WTC11 (cell line): ENCODE results near the gene CX3CL1. TPM values are rescaled to one million over a fixed set of nuclear protein-coding genes. Genes with fewer than 3 reads are reported as not detected.

Experiments used
- ATAC-seq: fragments of 200-7000 bp; cut with Tn5 transposase; 2 replicates; pipeline ENCODE4 v1.10.0; 2021; ENCODE audit warnings: mild to moderate bottlenecking, moderate library complexity
- CTCF ChIA-PET: fragments of 300-600 bp; sonication (Branson Sonifier 250); formaldehyde crosslinking; loops from one replicate; lab custom pipeline; 2021; ENCODE audit warnings: antibody characterized with exemption; lab: Charles Lee
- POLR2A ChIA-PET: fragments of 350-600 bp; sonication (Branson Sonifier 250); formaldehyde crosslinking; loops from one replicate; lab custom pipeline; 2021; ENCODE audit warnings: antibody characterized with exemption; lab: Charles Lee
- DNase-seq: peaks from one replicate; pipeline ENCODE4 v3.0.0; 2021; ENCODE audit warnings: low spot score
- H3K27ac Mint-ChIP-seq: 2 replicates; pipeline ENCODE4 v1.8.0; 2021; ENCODE audit warnings: mixed read lengths
- H3K27me3 Mint-ChIP-seq: 2 replicates; pipeline ENCODE4 v1.8.0; 2021; ENCODE audit warnings: low read depth, mild to moderate bottlenecking, moderate library complexity, mixed read lengths
- H3K36me3 Mint-ChIP-seq: 2 replicates; pipeline ENCODE4 v1.8.0; 2021; ENCODE audit warnings: mixed read lengths
- H3K4me1 Mint-ChIP-seq: 2 replicates; pipeline ENCODE4 v1.8.0; 2022; ENCODE audit warnings: mixed read lengths
- H3K4me3 Mint-ChIP-seq: 2 replicates; pipeline ENCODE4 v1.8.0; 2021; ENCODE audit warnings: mild to moderate bottlenecking, moderate library complexity, mixed read lengths
- H3K9me3 Mint-ChIP-seq: 2 replicates; pipeline ENCODE4 v1.8.0; 2021; ENCODE audit warnings: mixed read lengths
- ATF1 ChIP-seq: sonication (generic); formaldehyde crosslinking; IDR thresholded peaks from 2 replicates; pipeline ENCODE4 v1.8.1; 2023; ENCODE audit warnings: mild to moderate bottlenecking, moderate library complexity, missing genetic modification reagents
- ATF2 ChIP-seq: sonication (generic); formaldehyde crosslinking; IDR thresholded peaks from 2 replicates; pipeline ENCODE4 v1.8.1; 2022; ENCODE audit warnings: low read depth, missing genetic modification reagents, borderline replicate concordance
- ATF3 ChIP-seq: sonication (generic); formaldehyde crosslinking; conservative IDR thresholded peaks from 2 replicates; pipeline ENCODE4 v1.8.1; 2022; ENCODE audit warnings: mild to moderate bottlenecking, missing genetic modification reagents
- ESRRA ChIP-seq: sonication (generic); formaldehyde crosslinking; IDR thresholded peaks from 2 replicates; pipeline ENCODE4 v1.8.1; 2022; ENCODE audit warnings: mild to moderate bottlenecking, missing genetic modification reagents, borderline replicate concordance
- FOXK1 ChIP-seq: sonication (generic); formaldehyde crosslinking; IDR thresholded peaks from 2 replicates; pipeline ENCODE4 v1.8.0; 2022; ENCODE audit warnings: mild to moderate bottlenecking, moderate library complexity, missing genetic modification reagents
- HMGA2 ChIP-seq: fragments of 250-450 bp; sonication (Bioruptor Pico); IDR thresholded peaks from 2 replicates; pipeline ENCODE4 v1.4.0; 2021; ENCODE audit warnings: mild to moderate bottlenecking, moderate library complexity
- IRF2 ChIP-seq: sonication (generic); formaldehyde crosslinking; IDR thresholded peaks from 2 replicates; pipeline ENCODE4 v1.8.0; 2022; ENCODE audit warnings: low read depth, missing genetic modification reagents, borderline replicate concordance
- JAZF1 ChIP-seq: fragments of 250-450 bp; sonication (Bioruptor Pico); IDR thresholded peaks from 2 replicates; pipeline ENCODE4 v1.9.0; 2021; ENCODE audit warnings: moderate library complexity, mild to moderate bottlenecking, inconsistent platforms
- MAX ChIP-seq: sonication (generic); formaldehyde crosslinking; IDR thresholded peaks from 2 replicates; pipeline ENCODE4 v1.8.0; 2022; ENCODE audit warnings: mild to moderate bottlenecking, missing genetic modification reagents
- MLX ChIP-seq: sonication (generic); formaldehyde crosslinking; IDR thresholded peaks from 2 replicates; pipeline ENCODE4 v1.8.1; 2023; ENCODE audit warnings: mild to moderate bottlenecking, missing genetic modification reagents, moderate library complexity
- NFATC4 ChIP-seq: fragments of 250-450 bp; sonication (Bioruptor Pico); IDR thresholded peaks from 2 replicates; pipeline ENCODE4 v1.9.0; 2021; ENCODE audit warnings: mild to moderate bottlenecking
- NR2C2 ChIP-seq: sonication (generic); formaldehyde crosslinking; IDR thresholded peaks from 2 replicates; pipeline ENCODE4 v1.8.0; 2022; ENCODE audit warnings: mild to moderate bottlenecking, missing genetic modification reagents
- RORB ChIP-seq: fragments of 250-450 bp; sonication (Bioruptor Pico); IDR thresholded peaks from 2 replicates; pipeline ENCODE4 v1.9.0; 2021; ENCODE audit warnings: mild to moderate bottlenecking
- SP1 ChIP-seq: sonication (generic); formaldehyde crosslinking; conservative IDR thresholded peaks from 2 replicates; pipeline ENCODE4 v1.8.1; 2022; ENCODE audit warnings: missing genetic modification reagents
- TCF7 ChIP-seq: sonication (generic); formaldehyde crosslinking; IDR thresholded peaks from 2 replicates; pipeline ENCODE4 v1.8.0; 2022; ENCODE audit warnings: mild to moderate bottlenecking, low read depth, missing genetic modification reagents, moderate library complexity
- TEAD1 ChIP-seq: sonication (generic); formaldehyde crosslinking; IDR thresholded peaks from 2 replicates; pipeline ENCODE4 v1.8.0; 2022; ENCODE audit warnings: mild to moderate bottlenecking, missing genetic modification reagents
- ZBTB21 ChIP-seq: sonication (generic); formaldehyde crosslinking; IDR thresholded peaks from 2 replicates; pipeline ENCODE4 v1.8.1; 2023; ENCODE audit warnings: mild to moderate bottlenecking, missing genetic modification reagents, borderline replicate concordance
- ZNF532 ChIP-seq: fragments of 250-450 bp; sonication (Bioruptor Pico); IDR thresholded peaks from 2 replicates; pipeline ENCODE4 v1.9.0; 2021; ENCODE audit warnings: mild to moderate bottlenecking, borderline replicate concordance
- ZNF671 ChIP-seq: fragments of 250-450 bp; sonication (Bioruptor Pico); IDR thresholded peaks from 2 replicates; pipeline ENCODE4 v1.8.0; 2021; ENCODE audit warnings: mild to moderate bottlenecking
- total RNA-seq: library from RNA; stranded (reverse); gene quantifications from 3 replicates; pipeline ENCODE4 v1.2.3, GENCODE V29; 2021
- TF ChIP-seq, protein P1 (sequence below): sonication (generic); formaldehyde crosslinking; IDR thresholded peaks from 2 replicates; pipeline ENCODE4 v1.8.0; 2023; ENCODE audit warnings: missing genetic modification reagents
- TF ChIP-seq, protein P2 (sequence below): fragments of 250-450 bp; sonication (Bioruptor Pico); IDR thresholded peaks from 2 replicates; pipeline ENCODE4 v1.9.0; 2021; ENCODE audit warnings: mild to moderate bottlenecking

Gene CX3CL1
- total RNA-seq, 1 experiment from 2014 or later, result 1.2 TPM

DNA sequence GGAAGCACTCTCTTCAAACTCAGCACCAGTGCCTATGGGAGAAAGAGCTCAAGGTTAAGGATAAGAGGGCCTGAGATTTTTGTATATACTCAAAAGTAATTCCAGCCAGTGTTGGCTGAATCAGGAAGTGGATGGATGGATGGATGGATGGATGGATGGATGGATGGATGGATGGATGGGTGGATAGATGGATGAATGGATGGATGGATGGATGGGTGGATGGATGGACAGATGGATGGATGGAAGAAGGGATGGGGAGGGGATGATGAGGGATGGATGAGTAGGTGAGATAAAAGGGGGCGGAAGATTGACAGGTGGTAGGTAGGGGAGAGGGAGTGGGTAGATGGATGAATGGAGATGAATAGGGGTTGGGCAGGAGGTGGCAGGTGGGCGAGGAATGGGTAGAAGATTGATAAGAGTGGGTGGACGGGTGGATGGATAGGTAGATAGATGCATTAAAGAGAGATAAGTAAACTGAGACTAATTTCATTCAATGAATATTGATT is 4.1 kb downstream of the CX3CL1 start (continued):
- TF ChIP-seq ZNF532 (CRISPR knock-in tag) (no peak), SP1 (CRISPR knock-in tag) (no peak)

DNA sequence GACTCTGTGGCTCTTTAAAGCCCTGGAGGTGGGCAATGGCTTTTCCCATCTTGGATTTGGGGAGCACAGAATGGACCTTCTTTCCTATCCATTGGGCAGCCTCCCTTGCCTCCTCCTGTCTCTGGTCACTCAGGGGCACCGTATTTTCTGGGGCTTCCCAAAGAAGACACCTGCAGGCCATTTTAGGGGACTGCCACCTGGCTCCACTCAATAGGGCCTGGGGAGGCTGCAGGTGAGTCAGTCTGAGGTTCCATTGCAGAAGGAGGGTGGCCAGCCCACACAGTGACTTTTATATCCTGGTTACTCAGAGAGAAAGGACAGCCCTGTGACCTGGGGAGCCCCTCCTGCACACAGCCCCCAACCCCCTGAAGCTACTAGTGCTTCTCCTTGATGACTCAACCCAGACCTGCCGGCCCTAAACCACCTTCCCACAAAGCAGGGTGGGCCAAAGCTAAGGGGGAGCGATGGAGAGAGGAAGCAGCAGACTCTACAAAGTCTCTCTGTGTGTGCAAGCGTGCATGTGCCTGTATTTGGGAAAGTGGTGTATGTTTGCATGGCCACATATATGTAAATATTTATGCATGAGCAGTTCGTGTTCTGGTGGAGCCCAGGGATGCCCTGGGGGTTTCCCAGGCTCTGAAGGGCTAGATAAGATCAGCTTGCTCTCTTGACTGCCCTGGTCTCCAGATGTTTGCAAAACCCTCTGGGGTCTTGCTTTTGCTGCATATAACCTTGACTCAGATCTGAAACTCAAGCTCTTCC is 5.0 kb downstream of the CX3CL1 start:
- ChIA-PET CTCF (interaction anchor here (0.8 to 2.0 kb wide), 3 partner anchors 28 to 42 kb away, joined by 4 to 12 read pairs (median 6); no protein-coding TSS in a partner anchor), POLR2A (no interaction called here)
- TF ChIP-seq TCF7 (CRISPR knock-in tag), result no peak
- no peak for TF ChIP-seq ESRRA (CRISPR knock-in tag)
- no peak for TF ChIP-seq NFATC4
- TF ChIP-seq HMGA2 (CRISPR knock-in tag), result no peak
- no peak for TF ChIP-seq IRF2 (CRISPR knock-in tag)
- TF ChIP-seq ZNF671 (CRISPR knock-in tag), result no peak
- TF ChIP-seq RORB, result no peak
- no peak for TF ChIP-seq FOXK1
- no peak for TF ChIP-seq NR2C2
- no peak for TF ChIP-seq TEAD1 (CRISPR knock-in tag)
- TF ChIP-seq, protein P1, sequence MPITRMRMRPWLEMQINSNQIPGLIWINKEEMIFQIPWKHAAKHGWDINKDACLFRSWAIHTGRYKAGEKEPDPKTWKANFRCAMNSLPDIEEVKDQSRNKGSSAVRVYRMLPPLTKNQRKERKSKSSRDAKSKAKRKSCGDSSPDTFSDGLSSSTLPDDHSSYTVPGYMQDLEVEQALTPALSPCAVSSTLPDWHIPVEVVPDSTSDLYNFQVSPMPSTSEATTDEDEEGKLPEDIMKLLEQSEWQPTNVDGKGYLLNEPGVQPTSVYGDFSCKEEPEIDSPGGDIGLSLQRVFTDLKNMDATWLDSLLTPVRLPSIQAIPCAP (CRISPR knock-in tag), result no peak
- TF ChIP-seq ATF3 (CRISPR knock-in tag), result no peak
- TF ChIP-seq MAX, result no peak
- TF ChIP-seq, protein P2, sequence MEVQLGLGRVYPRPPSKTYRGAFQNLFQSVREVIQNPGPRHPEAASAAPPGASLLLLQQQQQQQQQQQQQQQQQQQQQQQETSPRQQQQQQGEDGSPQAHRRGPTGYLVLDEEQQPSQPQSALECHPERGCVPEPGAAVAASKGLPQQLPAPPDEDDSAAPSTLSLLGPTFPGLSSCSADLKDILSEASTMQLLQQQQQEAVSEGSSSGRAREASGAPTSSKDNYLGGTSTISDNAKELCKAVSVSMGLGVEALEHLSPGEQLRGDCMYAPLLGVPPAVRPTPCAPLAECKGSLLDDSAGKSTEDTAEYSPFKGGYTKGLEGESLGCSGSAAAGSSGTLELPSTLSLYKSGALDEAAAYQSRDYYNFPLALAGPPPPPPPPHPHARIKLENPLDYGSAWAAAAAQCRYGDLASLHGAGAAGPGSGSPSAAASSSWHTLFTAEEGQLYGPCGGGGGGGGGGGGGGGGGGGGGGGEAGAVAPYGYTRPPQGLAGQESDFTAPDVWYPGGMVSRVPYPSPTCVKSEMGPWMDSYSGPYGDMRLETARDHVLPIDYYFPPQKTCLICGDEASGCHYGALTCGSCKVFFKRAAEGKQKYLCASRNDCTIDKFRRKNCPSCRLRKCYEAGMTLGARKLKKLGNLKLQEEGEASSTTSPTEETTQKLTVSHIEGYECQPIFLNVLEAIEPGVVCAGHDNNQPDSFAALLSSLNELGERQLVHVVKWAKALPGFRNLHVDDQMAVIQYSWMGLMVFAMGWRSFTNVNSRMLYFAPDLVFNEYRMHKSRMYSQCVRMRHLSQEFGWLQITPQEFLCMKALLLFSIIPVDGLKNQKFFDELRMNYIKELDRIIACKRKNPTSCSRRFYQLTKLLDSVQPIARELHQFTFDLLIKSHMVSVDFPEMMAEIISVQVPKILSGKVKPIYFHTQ (CRISPR knock-in tag), result no peak
- TF ChIP-seq ZBTB21 (CRISPR knock-in tag), result no peak
- TF ChIP-seq ATF2, result no peak
- TF ChIP-seq JAZF1 (CRISPR knock-in tag), result no peak
- no peak for TF ChIP-seq MLX (CRISPR knock-in tag)
- TF ChIP-seq ATF1 (CRISPR knock-in tag), result no peak
- H3K4me1 Mint-ChIP-seq, result peaks cover 18% of the 10 kb centered on the region
- no peaks in the 10 kb centered on the region for H3K27me3 Mint-ChIP-seq
- DNase-seq (no peak), ATAC-seq (peak; percentile 22)
- no peak overlapping the region; the same call in 1 of the 2 replicates for H3K27ac Mint-ChIP-seq
- no peaks in the 10 kb centered on the region for H3K36me3 Mint-ChIP-seq
- H3K9me3 Mint-ChIP-seq, result no peaks in the 10 kb centered on the region
- H3K4me3 Mint-ChIP-seq, result no peak overlapping the region
